HG02943 (cell line): ENCODE measurements around the gene SLCO1A2.

ENCODE experiments used
- ATAC-seq: cut with Tn5 transposase; IDR thresholded peaks from one replicate; pipeline ENCODE4 v1.9.1; 2021; ENCODE audit warnings: mild to moderate bottlenecking, low read depth, moderate library complexity; ENCODE audit not compliant: unreplicated experiment

SLCO1A2 gene

GRCh38 chr12:21330682-21331253 lies 3.9 kb downstream of the SLCO1A2 start:
- no peak for ATAC-seq

- ATAC-seq, result no peak
Measured at GRCh38 chr12:21328578-21328977, 6.1 kb downstream of the SLCO1A2 start.

GRCh38 chr12:21324551-21324950 lies 10.2 kb downstream of the SLCO1A2 start:
- no peak for ATAC-seq

- ATAC-seq, result no peak
Measured at GRCh38 chr12:21323736-21324135, 11.0 kb downstream of the SLCO1A2 start.

- no peak for ATAC-seq
Measured at GRCh38 chr12:21308785-21309184, 25.9 kb downstream of the SLCO1A2 start.

- no peak for ATAC-seq
Measured at GRCh38 chr12:21305661-21306060, 29.1 kb downstream of the SLCO1A2 start.

GRCh38 chr12:21300632-21301031 lies 34.1 kb downstream of the SLCO1A2 start:
- ATAC-seq, result no peak

GRCh38 chr12:21296751-21297406 lies 37.8 kb downstream of the SLCO1A2 start:
- no peak for ATAC-seq

- ATAC-seq, result no peak
Measured at GRCh38 chr12:21296348-21296747, 38.4 kb downstream of the SLCO1A2 start.

GRCh38 chr12:21294176-21294575 lies 40.5 kb downstream of the SLCO1A2 start:
- ATAC-seq, result no peak

- ATAC-seq, result no peak
Measured at GRCh38 chr12:21292111-21292510, 42.6 kb downstream of the SLCO1A2 start.

GRCh38 chr12:21289698-21290097 lies 45.0 kb downstream of the SLCO1A2 start:
- no peak for ATAC-seq

GRCh38 chr12:21276826-21277225 lies 57.9 kb downstream of the SLCO1A2 start:
- no peak for ATAC-seq

GRCh38 chr12:21265932-21266331 lies 68.8 kb downstream of the SLCO1A2 start:
- ATAC-seq, result no peak

- ATAC-seq, result no peak
Measured at GRCh38 chr12:21264232-21264631, 70.5 kb downstream of the SLCO1A2 start.

GRCh38 chr12:21257172-21257571 lies 77.5 kb downstream of the SLCO1A2 start:
- no peak for ATAC-seq

GRCh38 chr12:21252070-21252469 lies 82.6 kb downstream of the SLCO1A2 start:
- ATAC-seq, result no peak

GRCh38 chr12:21248679-21249078 lies 86.0 kb downstream of the SLCO1A2 start:
- no peak for ATAC-seq

GRCh38 chr12:21239866-21240265 lies 94.9 kb downstream of the SLCO1A2 start:
- ATAC-seq, result no peak

- no peak for ATAC-seq
Measured at GRCh38 chr12:21234395-21234794, 100.3 kb downstream of the SLCO1A2 start.

- no peak for ATAC-seq
Measured at GRCh38 chr12:21223930-21224329, 110.8 kb downstream of the SLCO1A2 start.

GRCh38 chr12:21221778-21222177 lies 112.9 kb downstream of the SLCO1A2 start:
- no peak for ATAC-seq
